GM10248 (cell line): ENCODE data around the gene POU2F2.

Source experiments
- CTCF ChIA-PET: fragments of 300-600 bp; sonication (Branson Sonifier 250); formaldehyde crosslinking; extraction: SDS; loops from one replicate; lab custom pipeline; 2021; ENCODE audit warnings: antibody characterized with exemption; lab: Yijun Ruan, JAX
- POLR2A ChIA-PET: fragments of 350-650 bp; sonication (Branson Sonifier 250); formaldehyde crosslinking; extraction: SDS; loops from one replicate; lab custom pipeline; 2020; ENCODE audit warnings: antibody characterized with exemption; lab: Yijun Ruan, JAX
- DNase-seq: peaks from one replicate; pipeline ENCODE4 v3.0.0; 2012; ENCODE audit errors: extremely low spot score
- TF ChIP-seq, protein P1 (sequence below): IDR thresholded peaks from 2 replicates; pipeline ENCODE4 v1.5.1; 2012; ENCODE audit warnings: mild to moderate bottlenecking, low read depth; ENCODE audit errors: extremely low read depth, missing control alignments, control extremely low read depth

Gene POU2F2

DNA sequence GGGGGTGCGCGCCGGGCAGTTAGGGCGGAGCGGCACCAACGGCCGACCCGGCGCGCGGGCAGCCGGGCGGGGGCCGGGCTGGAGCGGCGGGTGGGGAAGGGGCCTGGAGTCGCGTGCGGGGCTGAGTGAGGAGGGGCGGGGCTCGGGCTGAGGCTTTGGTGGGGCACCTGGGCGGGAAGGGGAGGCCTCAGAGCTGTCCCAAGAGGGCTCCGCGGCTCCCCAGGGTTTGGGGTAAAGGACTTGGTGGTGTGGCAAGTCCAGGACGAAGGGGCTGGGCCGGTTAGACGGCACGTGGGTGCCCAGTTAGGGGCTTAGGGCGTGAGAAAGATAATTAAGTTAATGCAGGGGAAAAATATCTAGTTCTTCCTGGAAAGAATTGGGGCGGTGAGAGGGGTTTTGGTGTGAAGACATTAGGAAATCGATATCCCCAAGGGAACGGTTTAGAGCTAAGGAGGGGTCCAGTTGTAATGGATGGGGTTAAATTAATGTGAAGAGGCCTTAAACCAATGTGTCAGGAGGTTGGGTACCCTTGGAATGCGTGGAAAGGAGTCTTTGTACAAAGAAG lies 55.8 kb downstream of the POU2F2 start:
- CTCF ChIA-PET: interaction anchor here (1.8 kb wide), 1 partner anchor 33 kb away, joined by 5 read pairs; no protein-coding TSS in a partner anchor
- no peak for DNase-seq
- POLR2A ChIA-PET: interaction anchor here (0.6 to 1.4 kb wide), 2 partner anchors 9 to 47 kb away, joined by 3 to 6 read pairs; no protein-coding TSS in a partner anchor
- TF ChIP-seq, protein P1, sequence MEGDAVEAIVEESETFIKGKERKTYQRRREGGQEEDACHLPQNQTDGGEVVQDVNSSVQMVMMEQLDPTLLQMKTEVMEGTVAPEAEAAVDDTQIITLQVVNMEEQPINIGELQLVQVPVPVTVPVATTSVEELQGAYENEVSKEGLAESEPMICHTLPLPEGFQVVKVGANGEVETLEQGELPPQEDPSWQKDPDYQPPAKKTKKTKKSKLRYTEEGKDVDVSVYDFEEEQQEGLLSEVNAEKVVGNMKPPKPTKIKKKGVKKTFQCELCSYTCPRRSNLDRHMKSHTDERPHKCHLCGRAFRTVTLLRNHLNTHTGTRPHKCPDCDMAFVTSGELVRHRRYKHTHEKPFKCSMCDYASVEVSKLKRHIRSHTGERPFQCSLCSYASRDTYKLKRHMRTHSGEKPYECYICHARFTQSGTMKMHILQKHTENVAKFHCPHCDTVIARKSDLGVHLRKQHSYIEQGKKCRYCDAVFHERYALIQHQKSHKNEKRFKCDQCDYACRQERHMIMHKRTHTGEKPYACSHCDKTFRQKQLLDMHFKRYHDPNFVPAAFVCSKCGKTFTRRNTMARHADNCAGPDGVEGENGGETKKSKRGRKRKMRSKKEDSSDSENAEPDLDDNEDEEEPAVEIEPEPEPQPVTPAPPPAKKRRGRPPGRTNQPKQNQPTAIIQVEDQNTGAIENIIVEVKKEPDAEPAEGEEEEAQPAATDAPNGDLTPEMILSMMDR: no peak

DNA sequence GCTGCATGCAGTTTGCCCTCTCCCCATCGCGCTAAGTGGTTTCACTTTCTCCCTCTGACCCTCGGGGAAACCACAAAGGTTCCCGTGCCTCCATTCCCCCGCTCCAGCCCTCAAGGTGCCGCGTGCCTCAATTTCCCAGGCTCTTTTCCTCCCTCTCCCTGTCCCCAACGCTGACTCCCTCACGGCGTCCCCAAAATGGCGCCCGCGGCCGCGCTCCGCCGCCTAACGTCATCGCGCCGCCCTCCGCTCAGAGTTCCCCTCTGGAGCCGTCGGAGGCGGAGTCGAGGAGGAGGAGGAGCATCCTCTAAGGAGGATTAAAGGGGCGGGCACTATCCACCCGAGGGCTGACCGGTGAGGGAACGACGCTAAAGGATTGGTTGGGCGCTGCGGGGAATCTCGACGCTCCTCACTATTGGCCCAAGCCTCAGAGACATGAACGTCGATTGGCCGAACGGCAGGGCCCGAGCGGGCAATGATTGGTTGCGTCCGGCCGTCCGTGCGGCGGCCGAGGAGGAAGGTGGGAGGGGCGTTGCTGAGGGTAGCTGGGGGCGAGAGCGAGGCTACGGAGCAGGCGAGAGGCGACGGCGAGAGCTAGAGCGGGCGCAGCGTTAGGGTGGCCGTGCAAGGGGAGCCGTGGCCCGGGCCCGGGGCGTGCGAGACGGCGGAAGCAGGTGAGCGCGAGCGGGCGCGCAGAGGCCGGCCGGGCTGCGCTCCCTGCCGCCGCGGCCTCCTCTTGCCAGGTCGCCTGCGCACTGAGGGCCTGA lies 56.4 kb downstream of the POU2F2 start, which contains the start of gene ZNF574:
Gene ZNF574, plus strand, starts transcription at position 551 of the 764 bp plus-strand sequence. CDS start 2,441 bp downstream, outside the sequence.
- POLR2A ChIA-PET: interaction anchor here (0.6 to 1.4 kb wide), 3 partner anchors 9 to 148 kb away, joined by 3 to 7 read pairs (median 6); no protein-coding TSS in a partner anchor
- TF ChIP-seq, protein P1: no peak
- peak; percentile 98 for DNase-seq
- CTCF ChIA-PET: interaction anchor here (0.6 to 1.8 kb wide), 2 partner anchors 33 to 51 kb away, joined by 3 to 5 read pairs; no protein-coding TSS in a partner anchor

DNA sequence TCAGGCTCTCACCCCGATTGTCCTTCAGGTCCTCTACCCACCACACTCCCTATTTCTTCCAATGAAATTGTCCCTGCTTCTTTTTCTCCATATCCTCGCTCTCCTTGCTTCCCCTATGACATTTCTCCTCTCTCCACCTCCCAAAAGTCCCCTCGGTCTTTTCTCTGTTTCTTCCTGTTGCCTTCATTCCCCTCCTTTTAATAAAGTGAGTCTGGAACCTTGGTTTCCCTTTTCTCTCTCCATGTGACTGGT lies 57.0 kb downstream of the POU2F2 start:
- TF ChIP-seq, protein P1: no peak
- CTCF ChIA-PET: no interaction called here
- POLR2A ChIA-PET: no interaction called here
- DNase-seq: peak; percentile 48

DNA sequence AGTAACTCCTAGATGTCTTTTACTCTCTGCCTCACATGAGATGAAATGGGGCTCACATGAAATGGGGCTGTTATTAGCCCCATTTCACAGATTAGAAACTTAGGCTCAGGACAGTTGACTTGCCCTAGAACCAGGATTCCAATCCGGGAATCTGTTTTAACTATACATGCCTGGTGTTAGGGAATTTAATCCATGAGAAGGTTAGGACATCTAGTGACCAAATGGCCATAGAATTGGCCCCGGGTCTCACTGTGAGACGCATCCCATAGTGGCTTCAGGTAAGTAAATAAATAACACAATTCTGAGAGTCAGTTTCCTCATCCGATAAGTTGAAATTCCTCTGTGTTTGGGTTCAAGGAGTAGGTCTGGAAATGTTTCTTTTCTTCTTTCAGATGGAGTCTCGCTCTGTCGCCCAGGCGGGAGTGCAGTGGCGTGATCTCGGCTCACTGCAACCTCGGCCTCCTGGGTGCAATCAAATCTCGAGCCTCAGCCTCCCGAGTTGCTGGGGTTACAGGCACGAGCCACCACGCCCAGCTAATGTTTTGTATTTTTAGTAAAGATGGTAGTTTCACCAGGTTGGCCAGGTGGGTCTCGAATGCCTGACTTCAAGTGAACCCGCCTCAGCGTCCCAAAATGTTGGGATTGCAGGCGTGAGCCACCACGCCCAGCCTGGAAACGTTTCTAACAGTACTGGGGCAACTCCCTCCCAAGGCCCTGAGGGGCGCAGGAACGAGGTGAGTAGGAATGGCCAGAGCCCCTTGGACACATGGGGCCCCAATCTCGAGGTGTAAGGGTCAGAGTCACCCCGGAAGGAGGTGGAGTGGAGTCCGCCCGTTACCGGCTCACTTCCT lies 57.5 kb downstream of the POU2F2 start:
- DNase-seq: peak; percentile 53
- POLR2A ChIA-PET: no interaction called here
- CTCF ChIA-PET: no interaction called here
- TF ChIP-seq, protein P1: no peak

DNA sequence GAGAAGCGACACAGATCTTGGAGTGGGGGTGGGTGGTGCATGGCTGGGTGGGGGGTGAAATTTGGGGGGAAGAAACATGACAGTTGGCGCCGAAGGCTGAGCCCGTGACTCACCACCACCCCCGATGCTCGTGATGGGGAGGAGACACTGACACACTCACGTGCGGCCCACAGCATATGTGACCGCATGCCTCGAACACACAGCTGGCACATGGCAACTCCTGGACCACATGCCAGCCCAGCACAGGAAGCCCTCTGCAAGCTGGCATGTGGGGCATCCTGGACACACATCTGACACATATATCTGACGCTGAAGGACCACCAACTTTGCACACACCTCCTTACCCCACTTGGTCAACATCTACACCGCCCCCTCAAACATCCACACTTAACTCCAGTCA lies 61.0 kb downstream of the POU2F2 start:
- TF ChIP-seq, protein P1: no peak
- no peak for DNase-seq
- ChIA-PET CTCF (interaction anchor here (1.6 kb wide), 1 partner anchor 10 kb away, joined by 3 read pairs; no protein-coding TSS in a partner anchor), POLR2A (no interaction called here)
